Kidney (tissue), 14 donors: Measurements from ENCODE around the gene KRTAP2-4. TPM values are rescaled to one million over a fixed set of nuclear protein-coding genes. Genes with fewer than 3 reads are reported as not detected.
A peak's percentile ranks its signal among the peaks of the same experiment; 100 is the strongest.

Experiments
- DNase-seq, 5 donors: peaks; one replicate each; pipeline ENCODE4 v3.0.0-alpha.2; 2013 to 2020
- FAIRE-seq: peaks from 2 replicates; lab custom pipeline; 2012; peaks lifted over from hg19 to GRCh38; lab: Jason Lieb, UNC
- H3K27ac ChIP-seq, 2 donors: one replicate each; pipeline ENCODE4 v1.7.0; 2013; ENCODE audit warnings: low read depth in 2 of 2, low read length in 2 of 2, inconsistent platforms in 1 of 2
- H3K27me3 ChIP-seq: one replicate; pipeline ENCODE4 v1.7.1; 2013; ENCODE audit warnings: low read length, inconsistent platforms; ENCODE audit not compliant: control insufficient read depth, insufficient read depth
- H3K36me3 ChIP-seq, 3 donors: one replicate each; pipeline versions ENCODE4 v1.7.0 to v1.7.1; 2013; ENCODE audit warnings: low read length in 3 of 3, control low read depth in 1 of 3, inconsistent platforms in 1 of 3; ENCODE audit not compliant: insufficient read depth in 3 of 3, control insufficient read depth in 2 of 3
- H3K4me1 ChIP-seq, 3 donors: one replicate each; pipeline versions ENCODE4 v1.7.0 to v1.7.1; 2013; ENCODE audit warnings: low read length in 3 of 3, inconsistent platforms in 1 of 3, low read depth in 1 of 3; ENCODE audit not compliant: control insufficient read depth in 2 of 3, insufficient read depth in 2 of 3
- H3K4me3 ChIP-seq, 3 donors: one replicate each; pipeline versions ENCODE4 v1.7.0 to v1.8.1; 2013; ENCODE audit warnings: low read length in 3 of 3, control low read depth in 1 of 3, inconsistent platforms in 1 of 3
- H3K9ac ChIP-seq, 3 donors: one replicate each; pipeline versions ENCODE4 v1.7.0 to v1.7.1; 2013; ENCODE audit warnings: low read length in 3 of 3, control low read depth in 1 of 3, inconsistent platforms in 1 of 3
- H3K9me3 ChIP-seq, 3 donors: one replicate each; pipeline versions ENCODE4 v1.7.0 to v1.7.1; 2013; ENCODE audit warnings: low read length in 3 of 3, control low read depth in 1 of 3, inconsistent platforms in 1 of 3; ENCODE audit not compliant: control insufficient read depth in 2 of 3, insufficient read depth in 1 of 3
- CTCF ChIP-seq: IDR thresholded peaks from 3 replicates; pipeline ENCODE4 v1.5.1; 2012; ENCODE audit warnings: mild to moderate bottlenecking, moderate library complexity, borderline replicate concordance; ENCODE audit not compliant: insufficient read depth; ENCODE audit errors: extremely low read depth
- intact Hi-C: fragments of 100-400 bp; cut with DNase I; formaldehyde crosslinking; loops from one replicate; pipeline ENCODE4 v1.11.1; 2022
- polyA plus RNA-seq: library from polyadenylated mRNA; stranded (reverse); fragments of 350-450 nt; fragmentation: Illumina TruSeq; extraction: RNeasy Lipid Tissue Mini Kit (QIAGEN cat#74804); gene quantifications from one replicate; pipeline ENCODE4 v1.2.3, GENCODE V29; 2014; ENCODE audit warnings: low read depth, low replicate concordance; ENCODE audit not compliant: insufficient read depth
- total RNA-seq: library from RNA; stranded (reverse); fragmentation: NEBNext Ultra II Directional; extraction: Animal tissue kit (Norgen Biotek cat#: 25700); gene quantifications from one replicate; pipeline ENCODE4 v1.2.1, GENCODE V29; 2021
- donor health status: control.
- donor health status: control.
- donor health status: control.
- donor health status: control.
- donor health status: control.
- donor health status: DM: yes; HTN: yes; CAD: no.
- donor health status: Normal renal cell carcinoma (clear cell type).

Gene KRTAP2-4
- total and polyA plus RNA-seq, 2 donors from 2014 or later: not detected

- no peak overlapping the region for H3K4me3 ChIP-seq
- TF ChIP-seq CTCF: no peak
- no peaks in the 10 kb centered on the region for H3K36me3 ChIP-seq
- no peaks in the 10 kb centered on the region for H3K4me1 ChIP-seq
- no peak for FAIRE-seq
- H3K9me3 ChIP-seq: peaks cover 0 to 8% (median 0%) of the 10 kb centered on the region in 3 donors
- no peak for DNase-seq
- H3K27ac ChIP-seq: no peak overlapping the region
- no peaks in the 10 kb centered on the region for H3K27me3 ChIP-seq
- intact Hi-C loops: no loop called here
- H3K9ac ChIP-seq: no peak overlapping the region
Observed at GRCh38 chr17:41016578-41017215, 49.0 kb downstream of the KRTAP2-4 start.

- FAIRE-seq (no peak), DNase-seq (peak in 1 of 5 donors; percentile 15)
- Histone ChIP-seq H3K4me3 (no peak overlapping the region), H3K9me3 (no peaks in the 10 kb centered on the region), H3K4me1 (no peaks in the 10 kb centered on the region), H3K27me3 (no peaks in the 10 kb centered on the region), H3K36me3 (no peaks in the 10 kb centered on the region), H3K9ac (no peak overlapping the region), H3K27ac (no peak overlapping the region)
- TF ChIP-seq CTCF: no peak
- intact Hi-C loops: no loop called here
Observed at GRCh38 chr17:41015454-41015853, 50.2 kb downstream of the KRTAP2-4 start.

Other genes with a start within 250 kb of the KRTAP2-4 start
Only the 30 nearest of the 39 such genes appear.
- gene KRT20, start 180.6 kb downstream of the KRTAP2-4 start, total RNA-seq: not detected
- gene KRT20, start 180.6 kb downstream of the KRTAP2-4 start, polyA plus RNA-seq: not detected
- gene KRT23, start 128.2 kb downstream of the KRTAP2-4 start, total RNA-seq: 4.2 TPM
- 2.2 TPM for gene KRT23, start 128.2 kb downstream of the KRTAP2-4 start, polyA plus RNA-seq
- gene KRT39, start 98.9 kb downstream of the KRTAP2-4 start, total RNA-seq: not detected
- gene KRT39, start 98.9 kb downstream of the KRTAP2-4 start, polyA plus RNA-seq: not detected
- gene KRT40, start 81.6 kb downstream of the KRTAP2-4 start, total RNA-seq: not detected
- not detected for gene KRT40, start 81.6 kb downstream of the KRTAP2-4 start, polyA plus RNA-seq
- not detected for gene KRTAP3-3, start 71.7 kb downstream of the KRTAP2-4 start, total RNA-seq
- gene KRTAP3-3, start 71.7 kb downstream of the KRTAP2-4 start, polyA plus RNA-seq: not detected
- not detected for gene KRTAP3-2, start 66.0 kb downstream of the KRTAP2-4 start, total RNA-seq
- not detected for gene KRTAP3-2, start 66.0 kb downstream of the KRTAP2-4 start, polyA plus RNA-seq
- gene KRTAP3-1, start 56.8 kb downstream of the KRTAP2-4 start, total RNA-seq: not detected
- not detected for gene KRTAP3-1, start 56.8 kb downstream of the KRTAP2-4 start, polyA plus RNA-seq
- gene KRTAP1-5, start 38.7 kb downstream of the KRTAP2-4 start, total RNA-seq: not detected
- not detected for gene KRTAP1-5, start 38.7 kb downstream of the KRTAP2-4 start, polyA plus RNA-seq
- not detected for gene KRTAP1-4, start 35.7 kb downstream of the KRTAP2-4 start, total RNA-seq
- not detected for gene KRTAP1-4, start 35.7 kb downstream of the KRTAP2-4 start, polyA plus RNA-seq
- not detected for gene KRTAP1-3, start 31.0 kb downstream of the KRTAP2-4 start, total RNA-seq
- not detected for gene KRTAP1-3, start 31.0 kb downstream of the KRTAP2-4 start, polyA plus RNA-seq
- not detected for gene KRTAP1-1, start 24.4 kb downstream of the KRTAP2-4 start, total RNA-seq
- not detected for gene KRTAP1-1, start 24.4 kb downstream of the KRTAP2-4 start, polyA plus RNA-seq
- not detected for gene KRTAP2-1, start 18.6 kb downstream of the KRTAP2-4 start, total RNA-seq
- not detected for gene KRTAP2-1, start 18.6 kb downstream of the KRTAP2-4 start, polyA plus RNA-seq
- not detected for gene KRTAP2-2, start 10.6 kb downstream of the KRTAP2-4 start, total RNA-seq
- gene KRTAP2-2, start 10.6 kb downstream of the KRTAP2-4 start, polyA plus RNA-seq: not detected
- 0.28 TPM for gene KRTAP2-3, start 5.8 kb downstream of the KRTAP2-4 start, total RNA-seq
- gene KRTAP2-3, start 5.8 kb downstream of the KRTAP2-4 start, polyA plus RNA-seq: not detected
- not detected for gene KRTAP4-7, start 18.3 kb upstream of the KRTAP2-4 start, total RNA-seq
- gene KRTAP4-7, start 18.3 kb upstream of the KRTAP2-4 start, polyA plus RNA-seq: not detected
- not detected for gene KRTAP4-8, start 32.3 kb upstream of the KRTAP2-4 start, total RNA-seq
- not detected for gene KRTAP4-8, start 32.3 kb upstream of the KRTAP2-4 start, polyA plus RNA-seq
- gene KRTAP4-16, start 36.3 kb upstream of the KRTAP2-4 start, total RNA-seq: not detected
- gene KRTAP4-16, start 36.3 kb upstream of the KRTAP2-4 start, polyA plus RNA-seq: not detected
- not detected for gene KRTAP4-9, start 39.5 kb upstream of the KRTAP2-4 start, total RNA-seq
- gene KRTAP4-9, start 39.5 kb upstream of the KRTAP2-4 start, polyA plus RNA-seq: not detected
- gene KRTAP4-11, start 52.5 kb upstream of the KRTAP2-4 start, total RNA-seq: not detected
- not detected for gene KRTAP4-11, start 52.5 kb upstream of the KRTAP2-4 start, polyA plus RNA-seq
- gene KRTAP4-12, start 58.3 kb upstream of the KRTAP2-4 start, total RNA-seq: not detected
- not detected for gene KRTAP4-12, start 58.3 kb upstream of the KRTAP2-4 start, polyA plus RNA-seq
- gene KRTAP4-6, start 74.7 kb upstream of the KRTAP2-4 start, total RNA-seq: not detected
- not detected for gene KRTAP4-6, start 74.7 kb upstream of the KRTAP2-4 start, polyA plus RNA-seq
- not detected for gene KRTAP4-5, start 83.9 kb upstream of the KRTAP2-4 start, total RNA-seq
- not detected for gene KRTAP4-5, start 83.9 kb upstream of the KRTAP2-4 start, polyA plus RNA-seq
- gene KRTAP4-4, start 94.9 kb upstream of the KRTAP2-4 start, total RNA-seq: not detected
- not detected for gene KRTAP4-4, start 94.9 kb upstream of the KRTAP2-4 start, polyA plus RNA-seq
- gene KRTAP4-3, start 102.3 kb upstream of the KRTAP2-4 start, total RNA-seq: not detected
- not detected for gene KRTAP4-3, start 102.3 kb upstream of the KRTAP2-4 start, polyA plus RNA-seq
- gene KRTAP4-2, start 112.3 kb upstream of the KRTAP2-4 start, total RNA-seq: not detected
- gene KRTAP4-2, start 112.3 kb upstream of the KRTAP2-4 start, polyA plus RNA-seq: not detected
- gene KRTAP4-1, start 119.0 kb upstream of the KRTAP2-4 start, total RNA-seq: not detected
- not detected for gene KRTAP4-1, start 119.0 kb upstream of the KRTAP2-4 start, polyA plus RNA-seq
- not detected for gene KRTAP9-1, start 124.0 kb upstream of the KRTAP2-4 start, total RNA-seq
- gene KRTAP9-1, start 124.0 kb upstream of the KRTAP2-4 start, polyA plus RNA-seq: not detected
- gene KRTAP9-2, start 160.8 kb upstream of the KRTAP2-4 start, total RNA-seq: not detected
- gene KRTAP9-2, start 160.8 kb upstream of the KRTAP2-4 start, polyA plus RNA-seq: not detected
- not detected for gene KRTAP9-3, start 166.6 kb upstream of the KRTAP2-4 start, total RNA-seq
- gene KRTAP9-3, start 166.6 kb upstream of the KRTAP2-4 start, polyA plus RNA-seq: not detected
- gene KRTAP9-8, start 172.1 kb upstream of the KRTAP2-4 start, total RNA-seq: not detected
- gene KRTAP9-8, start 172.1 kb upstream of the KRTAP2-4 start, polyA plus RNA-seq: not detected